ENCODE measurements around the gene OR6C70. TPM values are rescaled to one million over a fixed set of nuclear protein-coding genes. Genes with fewer than 3 reads are reported as not detected.

OR6C70 gene
- polyA plus RNA-seq, 1 of the 3 experiments (the other 2 are of a cell fraction) = not detected

GRCh38 chr12:55515696-55516095 lies 45.8 kb upstream of the OR6C70 start:
- Histone ChIP-seq H3K27ac (ENCODE audit: low read depth in 2 of 2, low read length in 1 of 2) (no peak overlapping the region), H3K9ac (no peak overlapping the region), H3K4me3 (ENCODE audit: low read depth in 2 of 2, low read length in 1 of 2) (no peak overlapping the region), H4K20me1 (ENCODE audit: insufficient read depth) (no peaks in the 10 kb centered on the region), H3K36me3 (replicated peaks in 1 of 2; ENCODE audit: control insufficient read depth in 1 of 2, insufficient read depth in 2 of 2, low read length in 1 of 2) (no peaks in the 10 kb centered on the region), H2AFZ (ENCODE audit: low read depth) (no peak overlapping the region), H3K4me1 (ENCODE audit: control insufficient read depth in 1 of 2, insufficient read depth in 2 of 2, low read depth in 1 of 2, low read length in 1 of 2) (no peaks in the 10 kb centered on the region), H3F3A (replicated peaks; ENCODE audit: insufficient read depth) (no peaks in the 10 kb centered on the region), H3K9me3 (no peaks in the 10 kb centered on the region), H3K9me2 (no peaks in the 10 kb centered on the region), H3K27me3 (ENCODE audit: insufficient read depth) (no peaks in the 10 kb centered on the region), H3K4me2 (no peak overlapping the region), H3K79me2 (ENCODE audit: insufficient read depth) (no peaks in the 10 kb centered on the region)
- POLR2A ChIA-PET = no interaction called here
- TF ChIP-seq, protein P1, sequence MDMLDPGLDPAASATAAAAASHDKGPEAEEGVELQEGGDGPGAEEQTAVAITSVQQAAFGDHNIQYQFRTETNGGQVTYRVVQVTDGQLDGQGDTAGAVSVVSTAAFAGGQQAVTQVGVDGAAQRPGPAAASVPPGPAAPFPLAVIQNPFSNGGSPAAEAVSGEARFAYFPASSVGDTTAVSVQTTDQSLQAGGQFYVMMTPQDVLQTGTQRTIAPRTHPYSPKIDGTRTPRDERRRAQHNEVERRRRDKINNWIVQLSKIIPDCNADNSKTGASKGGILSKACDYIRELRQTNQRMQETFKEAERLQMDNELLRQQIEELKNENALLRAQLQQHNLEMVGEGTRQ (IDR thresholded peaks at IDR 0.05; ENCODE audit: borderline replicate concordance, low read depth, low read length) = no peak
- no peak for TF ChIP-seq RXRA (IDR thresholded peaks at IDR 0.05; ENCODE audit: borderline replicate concordance, low read depth)
- TF ChIP-seq, protein P2, sequence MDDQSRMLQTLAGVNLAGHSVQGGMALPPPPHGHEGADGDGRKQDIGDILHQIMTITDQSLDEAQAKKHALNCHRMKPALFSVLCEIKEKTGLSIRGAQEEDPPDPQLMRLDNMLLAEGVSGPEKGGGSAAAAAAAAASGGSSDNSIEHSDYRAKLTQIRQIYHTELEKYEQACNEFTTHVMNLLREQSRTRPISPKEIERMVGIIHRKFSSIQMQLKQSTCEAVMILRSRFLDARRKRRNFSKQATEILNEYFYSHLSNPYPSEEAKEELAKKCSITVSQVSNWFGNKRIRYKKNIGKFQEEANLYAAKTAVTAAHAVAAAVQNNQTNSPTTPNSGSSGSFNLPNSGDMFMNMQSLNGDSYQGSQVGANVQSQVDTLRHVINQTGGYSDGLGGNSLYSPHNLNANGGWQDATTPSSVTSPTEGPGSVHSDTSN (IDR thresholded peaks at IDR 0.05) = no peak
- no peak for TF ChIP-seq FOXM1 (IDR thresholded peaks at IDR 0.05; ENCODE audit: low read depth)
- TF ChIP-seq EP300 (IDR thresholded peaks at IDR 0.05; ENCODE audit: borderline replicate concordance in 1 of 2, low read depth in 1 of 2, low read length in 1 of 2) = no peak
- no peak for TF ChIP-seq RFX5 (IDR thresholded peaks at IDR 0.05; ENCODE audit: low read length)
- no peak for TF ChIP-seq TCF12 (IDR thresholded peaks at IDR 0.05)
- no peak for TF ChIP-seq SIN3A (IDR thresholded peaks at IDR 0.05; ENCODE audit: borderline replicate concordance, low read depth, low read length)
- no peak for TF ChIP-seq RCOR1 (IDR thresholded peaks at IDR 0.05; ENCODE audit: low read length)
- no peak for TF ChIP-seq RAD21 (IDR thresholded peaks at IDR 0.05; ENCODE audit: low read length)
- no peak for TF ChIP-seq TAF1 (IDR thresholded peaks at IDR 0.05; ENCODE audit: borderline replicate concordance, low read depth, low read length)
- TF ChIP-seq NFIC (IDR thresholded peaks at IDR 0.05; ENCODE audit: borderline replicate concordance) = no peak
- no peak for TF ChIP-seq GATA2 (CRISPR knock-in tag; IDR thresholded peaks at IDR 0.05)
- no peak for TF ChIP-seq YY1 (IDR thresholded peaks at IDR 0.05; ENCODE audit: low read depth)
- TF ChIP-seq NRF1 (IDR thresholded peaks at IDR 0.05; ENCODE audit: low read depth, low read length) = no peak
- TF ChIP-seq FOSL2 (IDR thresholded peaks at IDR 0.05; ENCODE audit: borderline replicate concordance, low read depth) = no peak
- 0% methylated on average over 1 of the region's 1 CpG for WGBS (ENCODE audit: low lambda C conversion rate)
- DNase-seq = no peak
- CTCF ChIA-PET = interaction anchor here (0.8 kb wide), 1 partner anchor 23 kb away, joined by 3 read pairs; the partner anchor contains the start of gene OR6C68

GRCh38 chr12:55501601-55502000 lies 31.7 kb upstream of the OR6C70 start:
- ChIA-PET CTCF (no interaction called here), POLR2A (no interaction called here)
- Histone ChIP-seq H3K27ac (ENCODE audit: low read depth in 2 of 2, low read length in 1 of 2) (no peak overlapping the region), H3K27me3 (ENCODE audit: insufficient read depth) (no peaks in the 10 kb centered on the region), H2AFZ (ENCODE audit: low read depth) (no peak overlapping the region), H3K36me3 (replicated peaks in 1 of 2; ENCODE audit: control insufficient read depth in 1 of 2, insufficient read depth in 2 of 2, low read length in 1 of 2) (no peaks in the 10 kb centered on the region), H3K79me2 (ENCODE audit: insufficient read depth) (no peaks in the 10 kb centered on the region), H3F3A (replicated peaks; ENCODE audit: insufficient read depth) (no peaks in the 10 kb centered on the region), H3K9ac (no peak overlapping the region), H3K4me2 (no peak overlapping the region), H3K4me1 (ENCODE audit: control insufficient read depth in 1 of 2, insufficient read depth in 2 of 2, low read depth in 1 of 2, low read length in 1 of 2) (no peaks in the 10 kb centered on the region), H4K20me1 (ENCODE audit: insufficient read depth) (no peaks in the 10 kb centered on the region), H3K4me3 (ENCODE audit: low read depth in 2 of 2, low read length in 1 of 2) (no peak overlapping the region), H3K9me3 (no peaks in the 10 kb centered on the region), H3K9me2 (no peaks in the 10 kb centered on the region)
- DNase-seq = no peak
- 2% methylated on average over 2 of the region's 2 CpGs for WGBS (ENCODE audit: low lambda C conversion rate)
- TF ChIP-seq, protein P1 (IDR thresholded peaks at IDR 0.05; ENCODE audit: borderline replicate concordance, low read depth, low read length) = no peak
- TF ChIP-seq RXRA (IDR thresholded peaks at IDR 0.05; ENCODE audit: borderline replicate concordance, low read depth) (no peak), NRF1 (IDR thresholded peaks at IDR 0.05; ENCODE audit: low read depth, low read length) (no peak), RFX5 (IDR thresholded peaks at IDR 0.05; ENCODE audit: low read length) (no peak), TEAD4 (IDR thresholded peaks at IDR 0.05; ENCODE audit: borderline replicate concordance, insufficient read depth) (no peak), SIN3A (IDR thresholded peaks at IDR 0.05; ENCODE audit: borderline replicate concordance, low read depth, low read length) (no peak), MEF2A (IDR thresholded peaks at IDR 0.05; ENCODE audit: borderline replicate concordance, low read depth) (no peak)
- TF ChIP-seq, protein P3, sequence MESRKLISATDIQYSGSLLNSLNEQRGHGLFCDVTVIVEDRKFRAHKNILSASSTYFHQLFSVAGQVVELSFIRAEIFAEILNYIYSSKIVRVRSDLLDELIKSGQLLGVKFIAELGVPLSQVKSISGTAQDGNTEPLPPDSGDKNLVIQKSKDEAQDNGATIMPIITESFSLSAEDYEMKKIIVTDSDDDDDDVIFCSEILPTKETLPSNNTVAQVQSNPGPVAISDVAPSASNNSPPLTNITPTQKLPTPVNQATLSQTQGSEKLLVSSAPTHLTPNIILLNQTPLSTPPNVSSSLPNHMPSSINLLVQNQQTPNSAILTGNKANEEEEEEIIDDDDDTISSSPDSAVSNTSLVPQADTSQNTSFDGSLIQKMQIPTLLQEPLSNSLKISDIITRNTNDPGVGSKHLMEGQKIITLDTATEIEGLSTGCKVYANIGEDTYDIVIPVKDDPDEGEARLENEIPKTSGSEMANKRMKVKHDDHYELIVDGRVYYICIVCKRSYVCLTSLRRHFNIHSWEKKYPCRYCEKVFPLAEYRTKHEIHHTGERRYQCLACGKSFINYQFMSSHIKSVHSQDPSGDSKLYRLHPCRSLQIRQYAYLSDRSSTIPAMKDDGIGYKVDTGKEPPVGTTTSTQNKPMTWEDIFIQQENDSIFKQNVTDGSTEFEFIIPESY (IDR thresholded peaks at IDR 0.05; ENCODE audit: borderline replicate concordance, low read depth) = no peak
- TF ChIP-seq, protein P4, sequence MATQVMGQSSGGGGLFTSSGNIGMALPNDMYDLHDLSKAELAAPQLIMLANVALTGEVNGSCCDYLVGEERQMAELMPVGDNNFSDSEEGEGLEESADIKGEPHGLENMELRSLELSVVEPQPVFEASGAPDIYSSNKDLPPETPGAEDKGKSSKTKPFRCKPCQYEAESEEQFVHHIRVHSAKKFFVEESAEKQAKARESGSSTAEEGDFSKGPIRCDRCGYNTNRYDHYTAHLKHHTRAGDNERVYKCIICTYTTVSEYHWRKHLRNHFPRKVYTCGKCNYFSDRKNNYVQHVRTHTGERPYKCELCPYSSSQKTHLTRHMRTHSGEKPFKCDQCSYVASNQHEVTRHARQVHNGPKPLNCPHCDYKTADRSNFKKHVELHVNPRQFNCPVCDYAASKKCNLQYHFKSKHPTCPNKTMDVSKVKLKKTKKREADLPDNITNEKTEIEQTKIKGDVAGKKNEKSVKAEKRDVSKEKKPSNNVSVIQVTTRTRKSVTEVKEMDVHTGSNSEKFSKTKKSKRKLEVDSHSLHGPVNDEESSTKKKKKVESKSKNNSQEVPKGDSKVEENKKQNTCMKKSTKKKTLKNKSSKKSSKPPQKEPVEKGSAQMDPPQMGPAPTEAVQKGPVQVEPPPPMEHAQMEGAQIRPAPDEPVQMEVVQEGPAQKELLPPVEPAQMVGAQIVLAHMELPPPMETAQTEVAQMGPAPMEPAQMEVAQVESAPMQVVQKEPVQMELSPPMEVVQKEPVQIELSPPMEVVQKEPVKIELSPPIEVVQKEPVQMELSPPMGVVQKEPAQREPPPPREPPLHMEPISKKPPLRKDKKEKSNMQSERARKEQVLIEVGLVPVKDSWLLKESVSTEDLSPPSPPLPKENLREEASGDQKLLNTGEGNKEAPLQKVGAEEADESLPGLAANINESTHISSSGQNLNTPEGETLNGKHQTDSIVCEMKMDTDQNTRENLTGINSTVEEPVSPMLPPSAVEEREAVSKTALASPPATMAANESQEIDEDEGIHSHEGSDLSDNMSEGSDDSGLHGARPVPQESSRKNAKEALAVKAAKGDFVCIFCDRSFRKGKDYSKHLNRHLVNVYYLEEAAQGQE (IDR thresholded peaks at IDR 0.05; ENCODE audit: low read depth, low read length) = no peak

Data from SK-N-SH (cell line).